Endothelial cell (in vitro differentiated cells): Measurements from ENCODE around the gene C1orf174. TPM values are rescaled to one million over a fixed set of nuclear protein-coding genes. Genes with fewer than 3 reads are reported as not detected.
"Not testable (repeated sequence)": the region's sequence is repeated elsewhere in the genome, so short reads cannot be mapped to it uniquely, and the experiment has no call there.

Experiments
- DNase-seq: peaks from one replicate; pipeline ENCODE4 v3.0.0; 2021; ENCODE audit warnings: low spot score
- H3K27ac Mint-ChIP-seq: one replicate; pipeline ENCODE4 v1.8.0; 2021; ENCODE audit warnings: mixed read lengths, inconsistent platforms; ENCODE audit not compliant: unreplicated experiment
- H3K27me3 Mint-ChIP-seq: one replicate; pipeline ENCODE4 v1.8.0; 2021; ENCODE audit warnings: mild to moderate bottlenecking, moderate library complexity, mixed read lengths, inconsistent platforms; ENCODE audit not compliant: unreplicated experiment
- H3K36me3 Mint-ChIP-seq: one replicate; pipeline ENCODE4 v1.8.0; 2021; ENCODE audit warnings: mild to moderate bottlenecking, low read depth, mixed read lengths, inconsistent platforms; ENCODE audit not compliant: unreplicated experiment
- H3K4me1 Mint-ChIP-seq: one replicate; pipeline ENCODE4 v1.8.0; 2021; ENCODE audit warnings: mild to moderate bottlenecking, mixed read lengths, inconsistent platforms; ENCODE audit not compliant: unreplicated experiment
- H3K4me3 Mint-ChIP-seq: one replicate; pipeline ENCODE4 v1.8.0; 2021; ENCODE audit warnings: mild to moderate bottlenecking, mixed read lengths, inconsistent platforms; ENCODE audit not compliant: unreplicated experiment
- H3K9me3 Mint-ChIP-seq: one replicate; pipeline ENCODE4 v1.8.0; 2021; ENCODE audit warnings: mixed read lengths, inconsistent platforms; ENCODE audit not compliant: unreplicated experiment
- total RNA-seq: library from RNA; stranded (reverse); fragmentation: NEBNext Ultra II Directional; extraction: Animal tissue kit (Norgen Biotek cat#: 25700); gene quantifications from one replicate; pipeline ENCODE4 v1.2.1, GENCODE V29; 2021; ENCODE audit not compliant: unreplicated experiment
- TF ChIP-seq, protein P1 (sequence below): fragments of 200-600 bp; sonication (generic); IDR thresholded peaks from one replicate; pipeline ENCODE4 v1.5.0; 2021; ENCODE audit warnings: antibody characterized with exemption; ENCODE audit not compliant: unreplicated experiment

Gene C1orf174
- total RNA-seq, 1 donor from 2014 or later: 25.6 TPM

DNA sequence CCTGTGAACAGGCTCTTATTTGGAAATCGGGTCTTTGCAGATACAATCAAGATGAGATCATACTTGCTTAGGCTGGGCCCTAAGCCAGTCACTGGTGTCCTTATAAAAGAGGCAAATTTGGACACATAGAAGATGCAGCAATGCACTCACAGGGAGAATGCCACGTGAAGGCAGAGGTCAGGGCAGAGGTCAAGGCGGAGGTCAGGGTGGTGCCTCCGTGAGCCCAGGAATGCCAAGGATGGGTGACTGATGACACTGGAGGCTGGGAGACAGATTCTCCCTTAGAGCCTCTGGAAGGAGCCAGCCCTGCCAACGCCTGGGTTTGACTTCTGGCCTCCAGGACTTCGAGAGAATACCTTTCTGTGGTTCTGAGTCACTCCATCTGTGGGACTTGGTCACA lies 22.8 kb upstream of the C1orf174 start:
- peaks cover 5% of the 10 kb centered on the region for H3K36me3 Mint-ChIP-seq
- no peaks in the 10 kb centered on the region for H3K4me1 Mint-ChIP-seq
- TF ChIP-seq, protein P1, sequence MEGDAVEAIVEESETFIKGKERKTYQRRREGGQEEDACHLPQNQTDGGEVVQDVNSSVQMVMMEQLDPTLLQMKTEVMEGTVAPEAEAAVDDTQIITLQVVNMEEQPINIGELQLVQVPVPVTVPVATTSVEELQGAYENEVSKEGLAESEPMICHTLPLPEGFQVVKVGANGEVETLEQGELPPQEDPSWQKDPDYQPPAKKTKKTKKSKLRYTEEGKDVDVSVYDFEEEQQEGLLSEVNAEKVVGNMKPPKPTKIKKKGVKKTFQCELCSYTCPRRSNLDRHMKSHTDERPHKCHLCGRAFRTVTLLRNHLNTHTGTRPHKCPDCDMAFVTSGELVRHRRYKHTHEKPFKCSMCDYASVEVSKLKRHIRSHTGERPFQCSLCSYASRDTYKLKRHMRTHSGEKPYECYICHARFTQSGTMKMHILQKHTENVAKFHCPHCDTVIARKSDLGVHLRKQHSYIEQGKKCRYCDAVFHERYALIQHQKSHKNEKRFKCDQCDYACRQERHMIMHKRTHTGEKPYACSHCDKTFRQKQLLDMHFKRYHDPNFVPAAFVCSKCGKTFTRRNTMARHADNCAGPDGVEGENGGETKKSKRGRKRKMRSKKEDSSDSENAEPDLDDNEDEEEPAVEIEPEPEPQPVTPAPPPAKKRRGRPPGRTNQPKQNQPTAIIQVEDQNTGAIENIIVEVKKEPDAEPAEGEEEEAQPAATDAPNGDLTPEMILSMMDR: no peak
- no peak overlapping the region for H3K27ac Mint-ChIP-seq
- peaks cover 2% of the 10 kb centered on the region for H3K27me3 Mint-ChIP-seq
- DNase-seq: no peak
- H3K9me3 Mint-ChIP-seq: no peaks in the 10 kb centered on the region
- H3K4me3 Mint-ChIP-seq: no peak overlapping the region

DNA sequence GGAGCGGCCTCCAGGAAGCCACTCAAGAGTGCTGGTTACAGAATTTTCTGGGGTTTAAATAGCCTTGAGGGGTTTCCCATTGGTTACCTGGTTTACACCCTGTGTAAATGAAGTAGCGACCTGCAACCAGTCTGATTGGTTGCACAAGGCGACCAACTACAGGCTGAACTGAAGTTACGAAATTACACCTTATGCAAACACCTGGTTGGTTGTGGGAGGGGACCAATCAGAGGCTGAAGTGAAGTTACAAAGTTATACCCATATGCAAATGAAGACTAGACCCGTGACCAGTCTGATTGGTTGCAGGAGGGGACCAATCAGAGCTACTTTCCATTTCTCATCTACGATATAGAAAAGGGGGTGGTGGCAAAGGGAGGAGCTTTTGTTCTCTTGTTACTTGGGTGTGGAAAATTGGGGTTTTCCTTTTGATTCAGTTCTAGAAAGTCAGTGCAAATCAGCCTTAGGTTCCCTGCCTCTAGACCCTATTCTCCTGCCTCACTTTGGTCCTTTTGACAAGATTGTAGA lies 22.2 kb upstream of the C1orf174 start:
- Mint-ChIP-seq H3K9me3 (no peaks in the 10 kb centered on the region), H3K27me3 (peaks cover 2% of the 10 kb centered on the region), H3K36me3 (peaks cover 5% of the 10 kb centered on the region), H3K4me3 (no peak overlapping the region), H3K4me1 (no peaks in the 10 kb centered on the region), H3K27ac (no peak overlapping the region)
- TF ChIP-seq, protein P1: no peak
- no peak for DNase-seq

DNA sequence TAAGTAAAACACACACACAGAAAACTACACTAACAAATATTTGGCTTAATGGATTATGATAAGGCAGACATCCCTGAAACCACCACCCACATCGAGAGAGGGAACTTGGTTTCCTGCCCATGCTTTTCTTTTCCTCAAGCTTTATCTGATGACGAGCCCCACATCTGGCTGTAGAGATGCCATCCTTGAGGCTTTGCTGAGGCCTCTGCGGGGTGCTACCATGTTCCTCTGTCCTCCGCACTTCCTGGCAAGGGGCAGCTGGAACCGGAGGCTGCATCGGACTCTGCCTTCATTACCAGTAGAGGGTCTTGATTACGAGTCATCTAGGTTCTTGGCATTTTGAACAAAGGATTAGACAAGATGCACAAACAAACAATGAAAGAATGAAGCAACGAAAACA lies 21.7 kb upstream of the C1orf174 start:
- Mint-ChIP-seq H3K36me3 (peaks cover 5% of the 10 kb centered on the region), H3K27me3 (peaks cover 2% of the 10 kb centered on the region), H3K9me3 (no peaks in the 10 kb centered on the region), H3K4me1 (no peaks in the 10 kb centered on the region), H3K4me3 (no peak overlapping the region), H3K27ac (no peak overlapping the region)
- no peak for DNase-seq
- TF ChIP-seq, protein P1: no peak

GRCh38 chr1:3919706-3920105 lies 19.6 kb upstream of the C1orf174 start:
- DNase-seq: no peak
- TF ChIP-seq, protein P1: no peak
- H3K27ac Mint-ChIP-seq: no peak overlapping the region
- H3K9me3 Mint-ChIP-seq: no peaks in the 10 kb centered on the region
- H3K27me3 Mint-ChIP-seq: peaks cover 4% of the 10 kb centered on the region
- H3K4me1 Mint-ChIP-seq: no peaks in the 10 kb centered on the region
- no peak overlapping the region for H3K4me3 Mint-ChIP-seq
- peaks cover 5% of the 10 kb centered on the region for H3K36me3 Mint-ChIP-seq

GRCh38 chr1:3918966-3919611 lies 19.0 kb upstream of the C1orf174 start:
- TF ChIP-seq, protein P1: no peak
- Mint-ChIP-seq H3K27me3 (peaks cover 4% of the 10 kb centered on the region), H3K27ac (no peak overlapping the region), H3K9me3 (no peaks in the 10 kb centered on the region), H3K4me3 (no peak overlapping the region), H3K36me3 (peaks cover 5% of the 10 kb centered on the region), H3K4me1 (no peaks in the 10 kb centered on the region)
- DNase-seq: no peak

GRCh38 chr1:3918359-3918758 lies 18.3 kb upstream of the C1orf174 start:
- DNase-seq, H3K4me1 Mint-ChIP-seq, H3K36me3 Mint-ChIP-seq, H3K4me3 Mint-ChIP-seq, H3K9me3 Mint-ChIP-seq, H3K27me3 Mint-ChIP-seq, H3K27ac Mint-ChIP-seq: not testable (repeated sequence)
